Measurements from ENCODE around the gene LRP5.
"Not testable (repeated sequence)": the region's sequence is repeated elsewhere in the genome, so short reads cannot be mapped to it uniquely, and the experiment has no call there.

The LRP5 gene

DNA sequence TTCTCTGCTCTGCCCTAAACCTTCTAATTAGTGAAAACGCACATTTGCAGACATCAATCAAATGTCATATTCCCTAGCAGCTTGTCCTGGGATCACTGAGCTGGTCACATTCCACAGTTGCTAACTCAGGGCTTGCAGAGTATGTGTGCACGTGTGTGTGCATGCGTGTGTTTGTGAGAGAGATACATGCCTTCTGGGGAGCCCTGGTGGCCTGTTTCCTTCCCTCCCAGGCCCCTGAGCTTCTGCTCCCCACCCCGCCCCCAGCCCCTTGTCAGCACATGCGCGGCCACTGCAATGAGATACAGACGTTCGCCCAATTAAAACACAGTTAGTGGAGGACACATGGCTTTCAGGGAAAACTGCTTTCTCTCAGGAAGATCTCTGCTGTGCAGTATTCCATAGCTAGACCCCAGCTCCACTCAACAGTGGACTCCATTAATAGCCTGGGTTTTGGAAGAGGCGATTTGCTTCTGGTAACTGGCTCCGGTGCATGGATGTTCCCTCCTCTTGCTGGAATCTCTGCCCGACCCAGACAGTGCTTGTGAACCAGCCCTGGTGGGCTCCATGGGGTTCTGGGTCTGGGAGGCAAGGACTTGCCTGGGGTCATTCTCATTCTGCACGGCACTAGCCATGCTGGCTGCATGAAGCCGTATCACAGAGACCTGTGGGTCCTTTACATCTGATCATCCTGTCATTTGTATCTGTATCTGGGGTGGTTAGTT lies 17.7 kb downstream of the LRP5 start:
- no peak for DNase-seq

DNA sequence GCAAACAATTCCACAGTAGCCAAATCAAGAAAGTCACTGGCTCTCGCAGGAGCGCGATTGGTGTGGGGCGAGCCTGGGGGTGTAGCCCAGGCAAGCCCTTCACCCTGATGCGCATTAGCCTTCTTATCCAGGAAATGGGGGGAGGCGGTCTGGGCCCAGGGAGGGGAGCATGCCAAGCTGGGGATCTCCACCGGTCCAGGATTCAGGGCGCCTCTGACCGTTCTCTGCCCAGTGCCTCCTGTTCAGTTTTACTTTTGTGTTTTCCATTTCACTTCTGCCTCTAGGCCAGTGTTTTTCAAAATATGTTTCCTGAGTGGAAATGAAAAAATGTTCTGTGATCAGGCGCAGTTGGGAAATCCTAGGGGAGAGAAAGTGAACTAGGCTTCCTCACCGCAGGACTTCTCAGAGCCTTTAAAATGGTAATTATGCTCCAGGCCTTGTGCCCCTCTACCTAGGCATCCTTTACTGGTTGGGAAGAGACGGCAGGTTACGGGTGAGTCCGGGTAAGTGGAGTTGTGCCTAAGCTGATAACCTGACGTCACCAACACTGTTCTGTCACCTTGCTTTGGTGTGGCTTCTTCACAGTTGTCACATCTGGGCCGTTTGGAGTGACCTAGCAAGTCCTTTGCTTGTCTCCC lies 18.4 kb downstream of the LRP5 start:
- DNase-seq, result no peak

DNA sequence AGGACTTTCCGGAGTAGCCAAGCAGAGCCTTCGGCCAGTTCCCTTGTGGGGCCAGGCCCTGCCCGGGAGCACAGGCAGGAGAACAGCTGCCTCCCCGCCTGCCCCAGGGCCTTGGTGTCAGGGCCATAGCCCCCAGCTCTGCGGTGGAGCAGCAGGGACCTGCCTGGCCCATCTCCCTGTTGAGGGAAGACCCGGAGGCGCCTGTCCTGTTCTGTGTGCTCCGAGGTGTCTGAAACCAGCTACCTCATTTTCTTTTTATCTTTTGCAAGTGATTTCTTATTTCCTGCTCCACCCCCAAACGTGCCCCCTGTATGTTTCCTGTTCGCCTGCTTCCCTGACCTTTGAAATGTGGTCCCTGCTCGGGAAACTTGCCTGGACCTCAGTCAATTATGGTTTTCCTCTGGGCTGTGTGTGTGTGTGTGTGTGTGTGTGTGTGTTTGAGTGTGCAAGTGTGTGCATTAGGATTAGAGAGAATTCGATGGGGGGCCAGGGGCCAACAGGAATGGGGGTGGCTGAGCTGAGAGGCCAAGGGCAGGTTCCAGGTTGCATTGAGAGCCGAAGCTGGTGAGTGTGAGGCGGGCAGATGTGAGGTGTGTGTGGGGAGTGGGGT lies 19.1 kb downstream of the LRP5 start:
- no peak for DNase-seq

DNA sequence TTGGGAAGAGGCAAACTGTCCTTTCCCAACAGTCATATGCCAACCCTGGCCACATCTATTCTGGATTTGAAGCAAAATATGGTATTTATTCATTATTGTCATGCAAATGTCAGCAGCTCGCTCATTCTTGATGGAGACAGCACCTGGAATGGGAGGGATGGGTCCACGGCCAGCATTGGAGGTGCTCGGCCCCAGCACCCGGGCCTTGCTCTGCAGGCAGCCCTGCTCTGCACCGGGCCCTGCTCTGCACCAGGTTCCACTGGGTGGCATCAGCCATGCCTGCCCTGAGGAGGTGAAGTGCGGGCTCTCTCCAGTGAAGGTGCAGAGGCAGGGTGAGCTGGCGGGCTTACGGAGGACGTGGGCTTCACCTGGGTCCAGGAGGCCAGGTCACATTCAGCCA lies 19.8 kb downstream of the LRP5 start:
- no peak for DNase-seq

DNA sequence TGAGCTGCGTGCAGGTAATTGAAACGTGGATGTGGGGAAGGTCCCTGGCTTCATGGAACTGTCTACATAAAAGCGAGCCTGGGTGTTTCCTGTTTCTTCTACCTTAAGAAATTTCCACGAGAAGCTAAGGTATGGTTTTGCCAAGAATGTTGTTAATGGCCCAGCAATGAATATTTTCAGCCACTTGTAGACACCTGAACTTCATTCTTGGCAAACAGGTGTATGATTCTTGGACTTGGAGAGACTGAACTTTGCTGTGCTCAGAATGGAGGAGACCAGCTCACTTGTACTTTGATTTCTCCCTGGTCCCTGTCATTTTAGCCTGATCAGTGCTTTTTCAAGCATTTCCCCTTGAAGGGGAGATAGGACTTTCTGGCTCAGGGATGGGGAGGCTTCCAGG lies 20.8 kb downstream of the LRP5 start:
- DNase-seq, result no peak

DNA sequence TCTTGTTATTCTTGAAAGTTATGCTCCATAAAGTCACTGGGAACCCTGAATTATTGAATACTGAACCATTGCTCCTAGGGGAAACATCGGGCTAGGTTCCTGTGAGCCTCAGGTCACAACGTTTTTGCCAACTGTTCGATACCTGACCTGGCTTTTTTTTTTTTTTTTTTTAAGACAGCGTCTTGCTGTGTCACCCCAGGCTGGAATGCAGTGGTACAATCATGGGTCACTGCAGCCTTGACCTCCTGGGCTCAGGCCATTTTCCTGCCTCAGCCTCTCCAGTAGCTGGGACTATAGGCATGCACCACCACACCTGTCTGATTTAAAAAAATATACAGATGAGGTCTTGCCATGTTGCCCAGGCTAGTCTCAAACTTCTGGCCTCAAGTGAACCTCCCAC lies 22.5 kb downstream of the LRP5 start:
- no peak for DNase-seq

DNA sequence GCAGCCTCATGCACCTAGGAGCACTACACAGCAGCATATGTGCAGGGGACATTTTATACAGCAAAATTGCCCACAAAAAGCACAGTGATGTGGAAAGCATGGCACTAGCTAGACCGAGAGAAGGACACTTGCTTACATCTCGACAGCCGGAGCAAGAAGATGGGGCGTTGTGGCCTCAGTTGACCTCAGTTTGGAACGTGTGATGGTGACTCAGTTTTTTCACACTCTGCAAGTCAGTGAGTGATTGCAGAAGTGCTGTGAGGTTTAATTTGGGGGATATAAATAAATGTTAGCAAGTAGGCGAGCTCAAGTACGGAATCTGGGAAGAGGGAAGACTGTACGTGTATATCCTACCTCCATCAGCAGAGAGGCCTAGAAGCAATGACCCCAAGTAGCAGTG lies 23.3 kb downstream of the LRP5 start:
- DNase-seq, result no peak

DNA sequence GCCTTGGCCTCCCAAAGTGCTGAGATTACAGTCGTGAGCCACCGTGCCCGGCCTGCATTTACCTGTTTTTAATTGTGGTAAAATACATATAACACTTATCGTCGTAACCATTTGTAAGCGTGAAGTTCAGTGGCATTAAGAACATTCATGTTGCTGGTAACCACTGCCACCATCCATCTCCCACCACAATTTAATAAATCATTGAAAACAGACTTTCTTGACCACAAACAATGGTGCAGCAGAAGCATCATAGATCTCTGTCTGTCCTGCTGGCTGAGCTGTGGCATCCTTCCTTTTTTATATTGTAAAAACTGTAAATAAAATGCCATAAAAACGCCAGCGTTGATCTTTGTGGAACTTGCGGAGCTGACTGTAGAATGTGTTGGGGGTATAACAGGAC lies 24.3 kb downstream of the LRP5 start:
- DNase-seq, result no peak

DNA sequence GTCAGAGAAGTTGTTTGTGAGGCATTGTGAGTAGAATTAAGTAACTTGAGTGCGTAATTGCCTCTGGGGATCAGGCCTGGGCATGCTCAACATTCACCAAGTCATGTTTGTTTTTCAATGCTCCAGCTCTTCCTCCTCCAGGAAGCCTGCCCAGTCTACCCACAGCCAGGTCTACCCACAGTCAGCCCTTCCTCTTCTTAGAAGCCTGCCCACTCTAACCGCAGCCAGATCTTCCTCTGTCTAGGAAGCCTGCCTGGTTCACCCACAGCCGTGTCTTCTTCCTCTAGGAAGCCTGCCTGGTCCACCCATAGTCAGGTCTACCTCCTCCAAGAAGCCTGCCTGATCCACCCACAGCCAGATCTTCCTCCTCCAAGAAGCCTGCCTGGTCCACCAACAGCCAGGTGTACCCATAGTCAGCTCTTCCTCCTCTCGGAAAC lies 25.0 kb downstream of the LRP5 start:
- no peak for DNase-seq

DNA sequence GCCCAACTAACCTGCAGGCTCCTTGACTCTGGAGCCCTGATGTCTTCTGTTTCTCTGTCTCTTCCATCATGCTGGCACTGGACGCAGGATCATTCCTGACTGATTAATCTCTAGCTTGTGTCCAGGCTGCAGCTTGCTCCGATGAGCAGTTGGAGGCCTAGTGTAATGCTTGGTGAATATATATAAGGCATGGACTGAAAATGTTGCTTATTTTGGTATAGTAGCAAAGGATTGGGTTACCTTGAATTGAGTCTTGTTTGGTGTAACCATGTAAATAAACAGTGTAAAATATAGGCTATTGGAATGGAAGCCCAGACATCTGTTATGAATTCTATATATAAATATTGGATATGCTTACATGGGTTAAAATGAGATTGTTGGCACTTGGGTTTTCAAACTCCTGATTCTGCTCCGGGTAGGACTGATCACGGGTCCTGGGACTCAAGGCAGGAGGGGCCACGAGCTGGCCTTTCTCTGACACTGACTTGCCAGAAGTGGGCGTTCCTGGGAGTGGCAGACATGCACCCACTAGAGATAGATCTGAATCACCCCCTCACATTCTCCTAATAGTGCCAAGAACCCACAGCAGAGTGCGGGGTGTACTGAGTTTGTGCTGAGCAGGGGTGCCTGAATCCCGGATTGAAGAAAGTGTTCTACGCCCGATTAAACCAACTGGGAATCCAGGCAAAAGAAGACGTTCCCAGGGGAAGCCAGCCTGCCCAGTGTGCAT lies 25.8 kb downstream of the LRP5 start:
- no peak for DNase-seq

DNA sequence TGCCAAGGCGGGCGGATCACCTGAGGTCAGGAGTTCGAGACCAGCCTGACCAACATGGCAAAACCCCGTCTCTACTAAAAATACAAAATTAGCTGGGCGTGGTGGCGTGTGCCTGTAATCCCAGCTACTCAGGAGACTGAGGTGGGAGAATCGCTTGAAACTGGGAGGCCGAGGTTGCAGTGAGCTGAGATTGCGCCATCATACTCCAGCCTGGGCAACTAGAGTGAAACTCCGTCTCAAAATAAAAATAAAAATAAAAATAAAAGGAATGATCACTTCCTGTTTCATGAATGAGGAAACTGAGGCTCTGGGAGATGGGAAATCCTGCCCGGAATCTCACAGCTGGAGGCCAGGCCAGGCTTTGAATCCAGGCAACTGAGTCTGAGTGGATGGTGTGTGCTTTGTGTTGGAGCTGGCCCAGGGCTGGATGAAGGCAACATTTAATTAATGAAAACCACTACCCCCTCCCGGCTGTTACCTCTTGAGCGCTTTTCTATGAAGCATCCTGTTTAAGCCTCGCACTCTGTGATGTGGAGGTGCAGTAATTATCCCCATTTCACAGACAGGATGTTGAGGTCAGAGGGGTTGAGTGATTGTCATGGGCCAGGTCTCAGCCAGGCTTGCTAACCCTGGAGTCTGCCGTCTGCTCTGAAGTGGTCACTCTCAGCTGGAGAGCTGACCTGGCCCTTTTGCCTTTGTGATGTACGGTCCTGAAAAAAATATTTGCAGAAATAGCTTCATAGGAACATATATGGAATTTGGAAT lies 27.8 kb downstream of the LRP5 start:
- DNase-seq, result no peak

DNA sequence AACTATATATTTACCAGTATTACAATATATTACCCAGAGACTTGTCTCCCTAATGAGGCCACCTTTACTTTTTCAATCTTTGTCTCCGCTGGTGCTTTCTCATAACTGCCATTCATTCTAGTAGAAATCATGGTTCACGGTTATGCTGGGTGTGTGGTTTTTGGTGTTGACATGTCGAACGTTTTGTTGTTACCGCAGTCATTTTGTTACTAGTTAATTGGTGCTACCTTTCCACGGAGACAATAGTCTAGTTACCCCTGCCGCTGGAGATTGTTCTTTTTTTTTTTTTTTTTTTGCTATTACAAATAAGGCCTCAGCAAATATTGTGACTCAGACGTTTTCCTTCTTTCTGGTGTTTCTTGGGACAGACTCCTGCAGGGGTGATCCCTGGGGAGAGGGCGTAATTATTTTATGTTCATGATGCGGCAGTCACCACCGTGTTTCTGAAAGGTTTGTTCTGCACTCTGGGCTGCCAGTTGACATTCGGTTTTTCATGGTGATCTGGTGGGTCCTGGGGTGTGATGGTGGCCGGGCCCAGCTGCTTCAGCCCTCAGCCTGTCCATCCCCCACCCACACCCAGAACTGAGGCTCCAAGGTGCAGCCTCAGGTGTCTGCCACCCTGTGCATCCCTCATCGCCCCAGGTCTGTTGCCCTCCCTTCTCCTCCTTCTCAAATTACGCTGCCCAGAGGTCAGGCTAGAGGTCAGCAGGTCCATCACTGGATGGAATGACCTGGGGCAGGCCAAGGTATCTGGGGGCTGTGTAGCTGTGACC lies 28.6 kb downstream of the LRP5 start:
- DNase-seq, result no peak

DNA sequence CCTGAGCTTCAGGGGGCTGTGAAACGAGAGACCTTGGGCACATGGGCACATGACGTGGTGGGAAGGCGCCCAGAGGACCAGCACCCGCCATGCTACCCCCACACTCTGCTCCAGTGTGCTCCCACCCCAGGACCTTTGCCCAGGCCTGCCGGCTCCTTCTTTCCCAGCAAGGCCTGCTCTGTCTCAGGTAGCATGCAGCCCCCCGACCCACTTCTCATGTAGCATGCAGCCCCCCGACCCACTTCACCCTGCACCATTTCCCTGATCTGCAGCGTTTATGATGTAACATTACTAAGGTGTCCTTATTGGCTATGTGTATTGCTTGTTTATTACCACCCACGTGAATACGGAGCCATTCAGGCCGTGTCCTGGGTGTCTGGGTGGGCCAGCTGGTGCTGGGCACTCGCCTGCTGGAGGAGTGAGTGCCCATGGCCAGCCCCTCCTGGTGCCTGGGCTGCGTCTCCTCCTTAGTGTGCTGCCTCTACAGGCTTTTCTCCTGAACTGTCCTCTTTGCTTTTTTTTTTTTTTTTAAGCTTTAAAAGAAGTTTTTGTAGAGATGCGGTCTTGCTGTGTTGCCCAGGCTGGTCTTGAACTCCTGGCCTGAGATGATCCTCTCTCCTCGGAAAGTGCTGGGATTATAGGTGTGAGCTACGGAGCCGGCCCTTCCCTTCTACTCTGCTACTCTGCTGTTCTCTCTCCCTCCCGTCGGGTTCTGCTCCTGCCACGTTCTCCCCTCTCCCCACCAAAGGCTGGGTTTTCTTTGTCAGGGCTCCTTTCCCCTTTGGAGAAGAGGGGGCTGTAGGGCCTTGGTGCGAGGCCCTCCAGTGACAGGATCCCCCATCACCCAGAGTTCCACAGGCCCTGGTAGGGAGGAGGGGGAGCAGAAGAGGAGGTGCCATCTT lies 29.4 kb downstream of the LRP5 start:
- DNase-seq, result no peak

DNA sequence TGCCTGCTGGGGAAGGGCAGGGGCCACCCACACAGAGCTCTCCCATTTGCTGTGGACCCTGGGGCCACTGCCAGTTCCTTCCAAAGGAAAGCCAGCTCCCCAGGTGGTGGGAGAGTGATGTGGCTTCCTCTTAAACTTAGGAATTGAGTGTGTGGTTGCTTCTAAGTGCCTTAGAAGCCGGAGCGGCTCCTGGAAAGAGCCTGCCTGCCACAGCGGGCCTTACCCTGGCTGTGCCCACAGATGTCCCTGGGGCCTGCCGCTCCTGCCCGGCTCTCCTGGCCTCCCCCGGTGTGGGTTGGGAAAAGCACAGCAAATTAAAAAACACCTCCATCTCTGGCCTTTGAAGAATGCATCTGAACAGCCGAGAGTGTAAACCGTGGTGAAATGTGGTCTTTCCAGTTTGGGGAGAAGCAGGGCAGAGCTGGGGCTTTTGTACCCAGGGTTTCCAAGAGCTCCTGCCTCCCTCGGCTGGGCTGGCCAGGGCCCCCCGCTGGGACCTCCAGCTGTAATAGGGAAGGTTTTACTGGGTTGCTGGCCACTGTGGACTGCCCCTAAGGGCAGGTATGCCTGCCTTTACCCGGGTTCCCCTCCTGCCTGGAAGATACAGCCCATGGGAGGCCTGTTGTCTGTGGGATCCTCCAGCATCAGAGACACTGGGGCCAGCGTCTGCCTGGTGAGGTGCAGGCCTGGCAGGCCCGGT lies 30.2 kb downstream of the LRP5 start:
- DNase-seq, result no peak

DNA sequence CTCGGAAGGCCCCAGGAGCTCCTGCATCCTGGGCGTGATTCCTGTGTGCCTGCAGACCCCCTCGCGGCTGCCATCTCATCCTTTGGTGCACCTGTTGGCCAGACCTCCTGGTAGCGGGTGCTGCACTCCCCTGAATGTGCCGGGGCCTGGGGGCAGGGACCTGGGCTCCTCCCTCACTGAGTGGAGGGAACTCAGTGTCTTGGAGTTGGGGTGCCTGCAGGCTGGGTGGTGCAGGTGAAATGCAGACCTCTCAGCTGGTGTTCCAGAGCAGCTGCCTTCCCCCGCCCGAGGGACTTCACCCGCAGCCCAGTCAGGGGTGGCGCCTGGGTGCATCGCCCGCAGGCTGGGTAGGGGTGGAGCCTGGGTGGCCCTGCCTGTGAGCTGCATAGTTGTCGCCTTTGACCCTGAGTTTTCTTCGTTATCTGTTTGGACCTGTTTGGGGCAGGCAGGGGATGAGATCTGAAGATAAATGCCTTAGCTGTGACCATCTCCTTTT lies 31.4 kb downstream of the LRP5 start:
- no peak for DNase-seq

DNA sequence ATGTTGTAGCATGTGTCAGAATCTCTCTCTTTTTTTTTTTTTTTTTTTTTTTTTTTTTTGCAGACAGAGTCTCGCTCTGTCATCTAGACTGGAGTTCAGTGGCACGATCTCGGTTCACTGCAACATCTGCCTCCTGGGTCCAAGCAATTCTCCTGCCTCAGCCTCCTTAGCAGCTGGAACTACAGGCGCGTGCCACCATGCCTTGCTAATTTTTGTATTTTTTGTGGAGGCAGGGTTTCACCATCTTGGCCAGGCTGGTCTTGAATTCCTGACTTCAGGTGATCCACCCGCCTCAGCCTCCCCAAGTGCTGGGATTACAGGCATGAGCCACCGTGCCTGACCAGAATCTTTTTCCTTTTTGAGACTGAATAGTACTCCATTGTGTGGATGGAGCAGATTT lies 32.4 kb downstream of the LRP5 start:
- not testable (repeated sequence) for DNase-seq

DNA sequence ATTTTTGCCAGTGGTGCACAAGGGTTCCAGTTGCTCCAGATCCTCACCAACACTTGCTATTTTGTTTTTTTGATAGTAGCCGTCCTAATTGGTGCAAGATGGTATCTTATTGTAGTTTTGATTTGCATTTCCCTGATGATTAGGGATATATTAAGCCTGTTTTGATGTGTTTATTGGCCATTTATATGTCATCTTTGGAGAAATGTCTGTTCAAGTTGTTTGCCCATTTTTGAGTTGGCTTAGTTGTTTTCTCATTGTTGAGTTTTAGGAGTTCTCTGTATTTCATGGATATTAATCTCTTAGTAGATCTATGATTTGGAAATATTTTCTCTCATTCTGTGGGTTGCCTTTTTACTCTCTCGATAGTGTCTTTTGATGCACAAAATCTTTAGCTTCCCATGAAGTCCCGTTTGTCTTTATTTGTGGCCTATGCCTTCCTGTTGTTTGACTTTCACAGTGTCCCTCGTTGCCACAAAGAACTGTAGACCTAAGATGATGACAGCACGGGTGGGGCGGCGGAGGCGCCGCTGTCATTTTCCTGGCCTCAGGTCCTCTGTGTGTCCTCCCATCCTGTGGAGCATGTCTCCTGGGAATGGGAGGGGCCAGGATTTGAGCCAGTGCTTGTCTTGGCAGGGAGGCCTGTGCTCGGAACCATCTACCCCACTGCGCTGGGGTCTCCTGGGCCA lies 33.5 kb downstream of the LRP5 start:
- no peak for DNase-seq

DNA sequence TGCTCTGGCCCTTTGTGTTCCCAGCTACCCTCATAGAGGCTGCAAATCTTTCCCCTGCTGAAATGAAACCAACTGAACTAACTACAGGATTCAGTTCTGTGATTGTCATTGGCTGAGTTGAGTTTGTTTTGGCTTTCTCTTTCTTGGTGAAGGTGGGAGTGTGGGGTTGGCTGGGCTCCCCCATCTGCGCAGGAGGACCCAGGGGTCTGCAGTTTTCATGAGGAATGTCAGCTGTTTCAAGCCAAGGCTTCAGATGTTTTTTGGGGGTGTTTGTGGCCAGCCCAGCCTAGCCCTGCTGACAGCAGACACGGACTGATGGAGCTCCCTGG lies 34.0 kb downstream of the LRP5 start:
- no peak for DNase-seq

DNA sequence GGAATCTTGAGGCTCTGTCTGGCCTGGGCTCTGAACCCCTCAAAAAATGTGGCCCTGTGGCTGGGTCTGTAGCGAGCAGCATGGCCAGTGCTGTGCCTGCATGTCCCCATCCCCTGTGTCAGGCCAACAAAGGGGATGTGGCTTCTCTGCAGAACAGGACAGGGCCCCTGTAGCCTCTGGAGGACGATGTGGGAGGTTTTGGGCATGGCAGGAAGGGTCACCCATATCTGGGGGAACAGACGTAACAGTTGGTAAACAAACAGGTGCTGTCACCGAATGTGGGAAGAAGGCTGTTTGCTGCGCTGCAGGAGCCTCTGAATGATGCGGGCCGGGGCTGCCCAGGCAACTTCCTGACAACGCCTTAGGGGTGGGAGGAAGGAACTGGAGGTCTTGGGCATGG lies 35.0 kb downstream of the LRP5 start:
- DNase-seq, result no peak

DNA sequence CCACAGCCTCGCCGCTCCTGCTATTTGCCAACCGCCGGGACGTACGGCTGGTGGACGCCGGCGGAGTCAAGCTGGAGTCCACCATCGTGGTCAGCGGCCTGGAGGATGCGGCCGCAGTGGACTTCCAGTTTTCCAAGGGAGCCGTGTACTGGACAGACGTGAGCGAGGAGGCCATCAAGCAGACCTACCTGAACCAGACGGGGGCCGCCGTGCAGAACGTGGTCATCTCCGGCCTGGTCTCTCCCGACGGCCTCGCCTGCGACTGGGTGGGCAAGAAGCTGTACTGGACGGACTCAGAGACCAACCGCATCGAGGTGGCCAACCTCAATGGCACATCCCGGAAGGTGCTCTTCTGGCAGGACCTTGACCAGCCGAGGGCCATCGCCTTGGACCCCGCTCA lies 35.5 kb downstream of the LRP5 start:
- DNase-seq, result no peak

Measured in NCI-H1694 (cell line).